Measurements from ENCODE around the gene SLC15A2.
"Not testable (repeated sequence)": the region's sequence is repeated elsewhere in the genome, so short reads cannot be mapped to it uniquely, and the experiment has no call there.

The SLC15A2 gene, protein sequence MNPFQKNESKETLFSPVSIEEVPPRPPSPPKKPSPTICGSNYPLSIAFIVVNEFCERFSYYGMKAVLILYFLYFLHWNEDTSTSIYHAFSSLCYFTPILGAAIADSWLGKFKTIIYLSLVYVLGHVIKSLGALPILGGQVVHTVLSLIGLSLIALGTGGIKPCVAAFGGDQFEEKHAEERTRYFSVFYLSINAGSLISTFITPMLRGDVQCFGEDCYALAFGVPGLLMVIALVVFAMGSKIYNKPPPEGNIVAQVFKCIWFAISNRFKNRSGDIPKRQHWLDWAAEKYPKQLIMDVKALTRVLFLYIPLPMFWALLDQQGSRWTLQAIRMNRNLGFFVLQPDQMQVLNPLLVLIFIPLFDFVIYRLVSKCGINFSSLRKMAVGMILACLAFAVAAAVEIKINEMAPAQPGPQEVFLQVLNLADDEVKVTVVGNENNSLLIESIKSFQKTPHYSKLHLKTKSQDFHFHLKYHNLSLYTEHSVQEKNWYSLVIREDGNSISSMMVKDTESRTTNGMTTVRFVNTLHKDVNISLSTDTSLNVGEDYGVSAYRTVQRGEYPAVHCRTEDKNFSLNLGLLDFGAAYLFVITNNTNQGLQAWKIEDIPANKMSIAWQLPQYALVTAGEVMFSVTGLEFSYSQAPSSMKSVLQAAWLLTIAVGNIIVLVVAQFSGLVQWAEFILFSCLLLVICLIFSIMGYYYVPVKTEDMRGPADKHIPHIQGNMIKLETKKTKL

DNA sequence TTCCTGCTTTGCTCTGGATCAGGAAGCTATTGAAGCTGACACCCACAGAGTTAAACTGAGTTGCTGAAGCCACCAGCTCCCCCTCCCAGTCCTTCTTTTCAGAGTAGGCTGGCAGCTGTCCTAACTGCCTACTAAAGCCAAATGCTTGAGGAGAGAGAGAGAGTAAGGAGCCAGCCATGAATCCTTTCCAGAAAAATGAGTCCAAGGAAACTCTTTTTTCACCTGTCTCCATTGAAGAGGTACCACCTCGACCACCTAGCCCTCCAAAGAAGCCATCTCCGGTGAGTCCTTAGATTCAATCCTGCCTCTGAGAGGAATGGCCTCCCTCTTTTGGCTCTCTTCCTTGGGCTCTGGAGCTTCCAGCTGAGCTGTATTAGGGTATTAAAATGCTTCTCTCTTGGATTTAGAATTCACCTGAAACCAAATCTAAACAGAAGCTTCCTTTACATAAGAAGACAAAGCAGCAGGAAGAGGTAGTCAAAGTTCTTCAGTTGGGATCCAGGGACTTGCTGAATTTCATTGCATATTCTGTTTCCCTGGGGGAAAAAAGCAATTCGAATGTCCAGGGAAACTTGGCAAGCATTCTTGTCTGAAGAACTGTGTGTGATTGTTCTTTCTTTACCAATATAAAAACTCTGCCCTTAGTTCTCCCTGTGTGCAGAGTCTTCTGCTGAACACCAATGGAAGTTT lies at the start of gene SLC15A2:
Gene SLC15A2, plus strand, starts transcription at position 101 of the 690 bp plus-strand sequence. Its CDS starts 76 bp downstream, at position 177.
- DNase-seq (ENCODE audit: low read depth in 2 of 2, low spot score in 1 of 2), result no peak

DNA sequence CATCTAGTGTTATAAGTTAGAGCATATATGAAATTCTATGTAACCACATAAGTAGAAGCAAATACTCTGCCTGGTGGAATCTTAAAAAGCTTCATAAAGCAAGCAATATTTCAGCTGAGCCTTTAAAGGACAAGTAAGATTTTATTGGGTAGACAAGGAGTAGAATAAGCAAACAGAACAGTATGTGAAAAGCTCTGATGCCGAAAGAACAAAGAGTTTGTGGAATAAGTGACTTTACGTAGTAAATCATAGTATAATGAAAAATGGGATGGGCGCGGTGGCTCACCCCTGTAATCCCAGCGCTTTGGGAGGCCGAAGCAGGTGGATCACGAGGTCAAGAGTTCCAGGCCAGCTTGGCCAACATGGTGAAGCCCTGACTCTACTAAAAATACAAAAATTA lies 49.3 kb upstream of the SLC15A2 start:
- no peak for DNase-seq (ENCODE audit: low read depth in 2 of 2, low spot score in 1 of 2)

DNA sequence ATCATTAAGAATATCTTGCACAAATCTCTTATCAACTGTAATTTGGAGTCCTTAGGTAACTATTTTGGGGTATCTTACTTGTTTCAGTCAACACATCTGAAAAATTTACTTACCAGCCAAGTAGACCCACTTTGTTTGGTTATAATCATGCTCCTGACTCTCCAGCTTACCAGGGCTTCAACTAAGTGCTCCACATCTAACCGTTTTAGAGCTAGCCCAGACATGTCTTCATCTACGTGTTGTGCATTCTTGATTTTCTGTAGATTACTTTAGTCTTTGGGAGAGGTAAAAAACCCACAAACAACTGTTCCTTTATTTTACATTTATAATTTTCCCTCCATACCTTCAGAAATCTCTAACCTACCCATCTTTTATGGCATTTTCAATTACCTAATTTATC lies 41.9 kb upstream of the SLC15A2 start:
- DNase-seq (ENCODE audit: low read depth in 2 of 2, low spot score in 1 of 2), result no peak

DNA sequence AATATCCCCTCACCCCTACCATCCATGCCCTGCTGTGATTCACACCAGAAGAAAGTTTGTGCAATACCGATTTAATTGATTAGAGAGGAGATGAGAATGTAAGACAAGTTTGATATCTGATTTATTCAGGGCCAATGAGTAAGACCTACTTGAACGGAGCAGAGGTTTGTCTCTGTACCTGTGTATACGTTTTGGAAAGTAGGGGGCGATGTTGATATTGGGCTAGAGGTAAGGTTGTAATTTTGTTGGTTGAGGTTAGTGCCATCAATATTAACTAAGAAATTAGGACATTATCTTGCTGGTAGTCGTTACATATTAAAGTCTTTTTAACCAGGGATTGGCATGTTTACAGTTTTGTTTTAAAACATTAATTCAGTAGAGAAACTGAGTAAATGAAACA lies 38.6 kb upstream of the SLC15A2 start:
- no peak for DNase-seq (ENCODE audit: low read depth in 2 of 2, low spot score in 1 of 2)

DNA sequence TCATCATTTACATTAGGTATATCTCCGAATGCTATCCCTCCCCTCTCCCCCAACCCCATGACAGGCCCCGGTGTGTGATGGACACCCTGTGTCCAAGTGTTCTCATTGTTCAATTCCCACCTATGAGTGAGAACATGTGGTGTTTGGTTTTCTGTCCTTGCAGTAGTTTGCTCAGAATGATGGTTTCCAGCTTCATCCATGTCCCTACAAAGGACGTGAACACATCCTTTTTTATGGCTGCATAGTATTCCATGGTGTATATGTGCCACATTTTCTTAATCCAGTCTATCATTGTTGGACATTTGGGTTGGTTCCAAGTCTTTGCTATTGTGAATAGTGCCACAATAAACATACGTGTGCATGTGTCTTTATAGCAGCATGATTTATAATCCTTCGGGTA lies 36.4 kb upstream of the SLC15A2 start:
- not testable (repeated sequence) for DNase-seq (ENCODE audit: low read depth in 2 of 2, low spot score in 1 of 2)

DNA sequence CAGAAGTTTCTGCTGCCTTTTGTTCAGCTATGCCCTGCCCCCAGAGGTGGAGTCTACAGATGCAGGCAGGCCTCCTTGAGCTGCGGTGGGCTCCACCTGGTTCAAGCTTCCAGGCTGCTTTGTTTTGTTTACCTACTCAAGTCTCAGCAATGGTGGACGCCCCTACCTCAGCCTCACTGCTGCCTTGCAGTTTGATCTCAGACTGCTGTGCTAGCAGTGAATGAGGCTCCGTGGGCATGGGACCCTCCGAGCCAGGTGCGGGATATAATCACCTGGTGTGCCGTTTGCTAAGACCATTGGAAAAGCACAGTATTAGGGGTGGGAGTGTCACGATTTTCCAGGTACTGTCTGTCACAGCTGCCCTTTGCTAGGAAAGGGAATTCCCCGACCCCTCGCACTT lies 31.0 kb upstream of the SLC15A2 start:
- DNase-seq (ENCODE audit: low read depth in 2 of 2, low spot score in 1 of 2), result not testable (repeated sequence)

DNA sequence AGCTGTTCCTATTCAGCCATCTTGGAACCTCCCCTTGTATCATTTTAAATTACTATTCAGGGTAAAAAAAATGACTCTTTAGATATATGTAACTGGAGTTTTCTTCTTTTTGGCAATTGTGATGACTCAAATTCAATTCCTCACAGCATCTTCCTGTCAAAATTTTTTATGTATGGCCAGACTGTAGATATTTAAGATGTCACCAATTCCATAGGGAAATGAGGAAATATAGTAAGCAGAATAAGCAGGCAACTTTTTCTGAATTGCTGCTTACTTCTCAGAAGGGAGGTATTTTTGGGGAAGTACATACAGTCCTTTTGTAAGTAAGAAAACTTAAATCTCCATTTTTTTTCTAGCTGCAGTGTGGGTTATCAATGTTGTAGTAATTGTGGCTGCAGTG lies 30.4 kb upstream of the SLC15A2 start:
- no peak for DNase-seq (ENCODE audit: low read depth in 2 of 2, low spot score in 1 of 2)

DNA sequence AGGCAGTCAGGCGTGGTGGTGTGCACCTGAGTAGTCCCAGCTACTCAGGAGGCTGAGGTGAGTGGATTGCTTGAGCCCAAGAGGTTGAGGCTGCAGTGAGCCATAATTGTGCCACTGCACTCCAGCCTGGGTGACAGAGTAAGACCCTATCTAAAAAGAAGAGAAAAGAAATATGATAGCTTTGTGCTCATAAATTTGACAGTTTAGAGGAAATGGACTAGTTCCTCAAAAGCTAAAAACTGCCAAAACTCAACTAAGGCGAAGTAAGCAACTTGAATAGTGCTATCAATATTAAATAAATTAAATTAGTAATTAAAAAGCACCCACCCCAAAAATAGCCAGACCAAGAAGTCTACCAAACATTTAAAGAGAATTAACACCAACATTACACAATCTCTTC lies 24.5 kb upstream of the SLC15A2 start:
- DNase-seq (ENCODE audit: low read depth in 2 of 2, low spot score in 1 of 2), result no peak

DNA sequence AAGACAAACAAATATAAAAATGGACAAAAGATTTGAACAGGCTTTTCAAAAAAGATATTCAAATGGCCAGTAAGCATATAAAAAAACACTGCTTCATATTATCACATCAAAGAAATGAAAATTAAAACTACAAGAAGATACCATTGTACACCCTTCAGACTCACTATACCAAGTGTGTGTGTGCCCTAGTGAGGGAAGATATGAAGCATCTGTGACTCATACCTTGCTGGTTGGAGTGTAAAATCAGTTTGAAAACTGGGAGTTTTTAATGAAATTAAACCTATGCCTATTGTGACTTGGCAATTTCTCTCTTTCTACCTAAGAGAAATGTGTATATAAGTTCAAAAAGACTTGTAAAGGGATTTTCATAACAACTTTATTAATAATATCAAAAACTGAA lies 23.5 kb upstream of the SLC15A2 start:
- DNase-seq (ENCODE audit: low read depth in 2 of 2, low spot score in 1 of 2), result no peak

DNA sequence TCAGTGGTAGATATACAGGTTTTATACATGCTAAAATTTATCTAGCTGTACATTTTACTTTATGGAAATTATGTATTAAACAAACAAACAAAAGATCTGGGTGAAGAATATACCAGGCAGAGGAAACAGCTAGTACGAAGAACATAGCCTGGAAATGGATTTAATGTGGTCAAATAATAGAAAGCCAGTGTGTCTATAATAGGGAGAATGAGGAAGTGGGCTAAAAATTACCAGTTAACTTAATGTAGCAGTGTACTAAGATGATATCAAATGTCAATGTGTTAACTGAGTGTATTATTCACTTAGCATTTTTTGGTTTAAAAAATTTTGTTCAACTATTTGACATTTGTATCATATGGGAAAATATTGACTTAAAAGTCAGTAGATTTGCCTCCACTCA lies 22.8 kb upstream of the SLC15A2 start:
- DNase-seq (ENCODE audit: low read depth in 2 of 2, low spot score in 1 of 2), result no peak

DNA sequence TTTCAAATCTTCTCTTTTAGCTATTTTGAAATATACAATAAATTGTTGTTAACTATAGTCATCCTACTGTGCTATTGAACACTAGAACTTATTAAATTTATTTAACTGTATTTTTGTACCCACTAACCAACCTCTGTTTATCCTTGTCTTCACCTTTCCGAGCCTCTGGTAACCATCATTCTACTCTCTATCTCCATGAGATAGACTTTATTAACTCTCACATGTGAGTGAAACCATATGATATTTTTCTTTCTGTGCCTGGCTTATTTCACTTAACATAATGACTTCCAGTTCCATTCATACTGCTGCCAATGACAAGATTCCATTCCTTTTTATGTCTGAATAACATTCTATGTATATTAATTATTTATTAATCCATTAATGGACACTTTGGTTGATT lies 15.8 kb upstream of the SLC15A2 start:
- DNase-seq (ENCODE audit: low read depth in 2 of 2, low spot score in 1 of 2), result no peak

DNA sequence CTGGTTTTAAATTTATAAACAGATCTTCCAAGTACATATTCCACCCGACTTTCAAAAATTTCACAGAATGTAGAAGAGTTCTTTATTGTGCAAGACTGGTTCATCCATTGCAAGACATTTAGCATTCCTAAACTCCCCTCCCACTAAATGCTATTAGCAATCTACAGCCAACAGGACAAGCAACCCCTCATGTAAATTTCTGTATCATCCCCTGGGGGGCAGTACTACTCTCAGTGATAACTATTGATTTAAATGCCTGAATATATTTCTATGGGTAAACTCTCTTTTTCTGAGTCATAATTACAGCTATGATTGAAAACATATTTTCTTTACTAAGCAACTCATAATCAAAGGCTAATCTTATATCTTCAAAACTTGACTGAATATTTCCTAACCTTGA lies 10.7 kb upstream of the SLC15A2 start:
- no peak for DNase-seq (ENCODE audit: low read depth in 2 of 2, low spot score in 1 of 2)

DNA sequence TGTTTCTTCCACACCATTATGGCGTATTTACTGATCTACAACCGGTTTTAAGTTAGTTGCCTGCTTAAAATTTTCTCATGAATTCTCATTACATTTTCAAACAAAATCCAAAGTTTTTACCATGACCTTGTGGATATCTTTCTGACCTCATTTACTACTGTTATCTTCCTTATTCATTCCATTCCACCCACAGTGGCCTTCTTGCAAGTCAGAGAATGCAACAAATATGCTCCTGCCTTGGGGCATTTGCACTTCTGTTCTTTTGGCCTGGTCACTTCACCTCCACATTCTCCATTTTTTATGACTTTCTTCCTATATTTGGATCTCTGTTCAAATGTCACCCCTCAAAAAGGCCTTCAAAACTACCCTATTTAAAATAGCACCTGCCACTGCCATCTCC lies 8.8 kb upstream of the SLC15A2 start:
- no peak for DNase-seq (ENCODE audit: low read depth in 2 of 2, low spot score in 1 of 2)

DNA sequence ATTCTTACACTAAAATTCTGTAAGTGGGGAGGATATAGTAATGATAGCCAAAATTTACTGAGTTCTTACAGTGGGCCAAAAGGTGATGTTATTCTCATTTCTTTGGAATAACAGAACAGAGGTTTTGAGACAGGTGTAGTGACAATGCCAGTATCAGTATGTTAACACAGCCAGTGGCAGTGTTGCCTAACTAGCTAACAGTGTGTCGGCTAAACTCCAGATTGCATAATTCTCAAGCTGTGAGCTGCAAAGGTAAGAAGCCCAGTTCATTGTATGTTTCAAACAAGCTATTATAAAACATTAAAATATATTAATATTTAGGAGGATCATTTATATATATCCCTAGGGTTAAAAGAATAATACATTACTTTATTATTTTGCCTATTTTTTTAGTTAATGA lies 920 bp downstream of the SLC15A2 start:
- DNase-seq (ENCODE audit: low read depth in 2 of 2, low spot score in 1 of 2), result no peak

DNA sequence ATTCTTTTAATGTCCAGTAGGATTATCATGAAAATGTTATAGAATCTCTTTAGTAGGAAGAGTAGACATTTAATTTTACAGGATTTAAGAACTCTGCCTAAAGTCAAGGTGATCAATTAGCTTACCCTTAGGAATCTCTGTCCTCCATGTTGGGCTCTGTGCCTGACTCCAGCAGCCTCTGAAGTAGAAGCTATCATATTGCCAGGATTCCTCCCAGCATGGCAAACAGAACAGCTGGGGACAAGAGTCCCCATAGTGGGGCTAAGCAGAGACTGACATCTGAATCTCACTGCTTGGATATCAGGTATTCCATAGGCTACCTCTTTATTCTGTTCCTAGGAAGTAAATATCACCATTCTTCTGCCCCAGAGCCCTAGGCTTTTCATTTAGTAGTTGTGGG lies 1.5 kb downstream of the SLC15A2 start:
- DNase-seq (ENCODE audit: low read depth in 2 of 2, low spot score in 1 of 2), result no peak

DNA sequence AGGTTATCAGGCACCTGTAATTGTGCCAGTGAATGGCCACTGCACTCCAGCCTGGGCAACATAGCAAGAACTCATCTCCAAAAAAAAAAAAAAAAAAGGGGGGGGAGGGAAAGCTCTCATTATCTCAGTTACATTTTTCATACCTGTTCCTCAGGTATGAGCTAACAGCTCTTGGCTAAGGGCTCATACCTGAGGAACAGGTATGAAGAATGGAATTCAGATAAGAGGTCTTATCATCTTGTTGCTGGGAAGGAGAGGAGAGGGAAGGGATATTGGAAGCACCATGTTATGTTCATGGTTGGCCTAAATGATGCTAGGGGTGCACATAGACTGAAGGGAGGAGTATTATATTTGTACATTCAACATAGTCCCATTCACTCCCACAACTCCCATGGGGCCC lies 2.6 kb downstream of the SLC15A2 start:
- DNase-seq (ENCODE audit: low read depth in 2 of 2, low spot score in 1 of 2), result no peak

DNA sequence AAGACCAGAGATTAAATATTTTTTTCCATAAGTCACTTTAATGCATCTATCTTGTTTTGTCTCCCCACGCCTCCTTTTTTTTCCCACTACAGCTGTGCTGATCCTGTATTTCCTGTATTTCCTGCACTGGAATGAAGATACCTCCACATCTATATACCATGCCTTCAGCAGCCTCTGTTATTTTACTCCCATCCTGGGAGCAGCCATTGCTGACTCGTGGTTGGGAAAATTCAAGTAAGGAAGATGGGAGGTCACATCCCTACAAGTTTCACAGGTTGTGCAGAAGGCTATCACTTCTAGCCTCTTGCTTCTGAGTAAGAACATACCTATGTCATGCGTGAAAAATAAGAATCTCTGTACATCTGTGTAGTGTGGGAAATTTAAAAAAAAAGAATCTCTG lies 3.1 kb downstream of the SLC15A2 start:
- DNase-seq (ENCODE audit: low read depth in 2 of 2, low spot score in 1 of 2), result no peak

DNA sequence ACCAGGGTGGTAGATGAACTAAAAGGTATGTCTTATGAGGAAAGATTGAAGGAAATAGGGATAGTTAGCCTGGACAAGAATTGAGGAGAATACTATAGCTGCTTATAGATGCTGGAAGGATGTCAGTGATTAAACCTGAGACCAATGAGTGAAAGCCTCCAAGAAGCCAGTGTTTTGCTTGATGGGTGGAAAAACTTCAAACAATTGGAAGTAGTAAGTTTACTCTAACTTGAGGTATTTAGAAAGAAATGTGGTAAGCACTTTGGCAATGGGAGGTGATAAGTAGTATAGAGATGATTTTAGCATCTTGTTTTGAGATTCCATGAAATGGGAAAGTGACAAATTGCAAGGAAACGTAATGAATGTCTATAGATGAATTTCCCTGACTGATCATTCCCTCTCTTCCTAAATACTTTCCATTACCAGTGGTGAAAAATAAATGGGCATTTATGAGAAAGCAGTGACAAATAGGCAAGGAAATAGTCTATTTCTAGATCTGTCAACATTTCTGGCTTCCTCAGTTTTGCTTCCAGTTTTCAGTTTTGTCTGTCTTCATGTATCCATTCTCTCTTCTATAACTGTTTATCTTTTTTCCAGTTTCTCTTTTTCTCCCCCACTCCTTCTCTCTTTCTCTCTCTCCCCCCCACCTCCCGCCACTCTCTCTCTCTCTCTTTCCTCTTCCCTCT lies 19.2 kb downstream of the SLC15A2 start:
- DNase-seq (ENCODE audit: low read depth in 2 of 2, low spot score in 1 of 2), result no peak

DNA sequence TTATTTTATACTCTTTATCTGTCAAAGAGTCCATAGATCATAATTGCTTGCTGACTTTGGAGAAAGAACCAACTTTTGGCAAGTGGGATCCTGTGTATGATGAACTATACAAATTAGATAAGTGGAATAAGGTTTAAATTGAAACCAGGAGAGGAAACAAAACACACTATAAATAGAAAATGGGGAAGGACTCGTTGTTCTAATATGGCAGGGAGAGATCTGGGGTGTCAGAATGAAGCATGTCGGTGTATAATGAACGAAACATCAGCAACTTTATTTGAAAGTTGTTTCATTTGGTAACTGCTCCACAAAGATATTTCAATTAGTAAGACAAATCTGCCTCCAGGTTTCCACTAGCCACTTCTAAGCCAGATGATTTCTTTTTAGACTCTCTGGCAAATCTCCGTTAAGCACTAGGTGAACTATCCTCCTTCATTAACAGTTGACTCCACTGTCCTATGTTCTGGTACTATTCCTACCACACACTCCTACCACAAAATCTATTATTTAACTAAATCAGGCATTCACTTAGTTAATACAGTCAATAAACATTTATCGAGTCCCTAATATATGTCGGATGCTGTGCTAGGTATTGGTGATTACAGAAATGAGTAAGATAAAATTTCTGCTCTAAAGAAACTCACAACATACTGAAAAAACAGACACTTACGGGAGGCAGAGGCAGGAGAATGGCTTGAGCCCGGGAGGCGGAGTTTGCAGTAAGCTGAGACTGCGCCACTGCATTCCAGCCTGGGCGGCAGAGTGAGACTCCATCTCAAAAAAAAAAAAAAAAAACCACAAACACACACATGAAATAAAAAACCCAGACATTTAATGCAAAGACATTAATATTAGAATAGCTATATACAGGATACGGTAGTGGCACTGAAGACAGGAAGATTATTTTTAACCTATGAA lies 20.1 kb downstream of the SLC15A2 start:
- no peak for DNase-seq (ENCODE audit: low read depth in 2 of 2, low spot score in 1 of 2)

DNA sequence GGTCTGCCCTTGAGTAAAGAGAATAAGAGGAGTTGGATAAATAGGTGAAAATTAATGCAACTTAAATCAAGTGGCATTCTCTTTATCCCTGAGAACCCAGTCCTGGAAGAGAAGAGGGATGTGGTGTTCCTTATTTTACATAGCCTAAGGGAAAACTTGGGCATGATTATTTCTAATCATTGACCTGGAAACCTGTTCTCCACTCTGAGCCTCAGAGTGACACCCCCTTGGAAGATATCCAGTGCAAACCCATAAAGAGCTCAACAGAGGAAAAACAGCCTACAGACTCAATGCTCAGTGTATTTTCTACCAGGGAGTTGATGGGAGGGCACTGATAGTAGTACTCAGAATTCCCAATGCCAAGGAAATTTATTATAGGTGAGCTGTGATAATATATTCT lies 22.0 kb downstream of the SLC15A2 start:
- DNase-seq (ENCODE audit: low read depth in 2 of 2, low spot score in 1 of 2), result no peak
